ENCODE measurements around the gene JPH2. TPM values are rescaled to one million over a fixed set of nuclear protein-coding genes. Genes with fewer than 3 reads are reported as not detected.
"Not testable (repeated sequence)": the region's sequence is repeated elsewhere in the genome, so short reads cannot be mapped to it uniquely, and the experiment has no call there.

JPH2 gene
- total and polyA plus RNA-seq, 4 donors = 0.09 to 1.3 (median 0.17) TPM; not detected in 1

GRCh38 chr20:44233436-44234016 lies 46.5 kb upstream of the JPH2 start:
- TF ChIP-seq SP1 (IDR thresholded peaks at IDR 0.05) (no peak), ATF3 (IDR thresholded peaks at IDR 0.05) (no peak), RAD21 (IDR thresholded peaks at IDR 0.05) (no peak), ZBTB33 (IDR thresholded peaks at IDR 0.05) (no peak), FOXA2 (IDR thresholded peaks at IDR 0.05) (no peak), GABPA (IDR thresholded peaks at IDR 0.05 in 1 of 2, conservative IDR thresholded peaks at IDR 0.05 in 1 of 2) (no peak), YY1 (IDR thresholded peaks at IDR 0.05) (no peak), FOXA1 (IDR thresholded peaks at IDR 0.05) (no peak), CTCF (IDR thresholded peaks at IDR 0.05; ENCODE audit: low read depth, low read length, missing input control) (no peak)
- 94% methylated on average over 6 of the region's 6 CpGs for WGBS
- H3K4me3 ChIP-seq (ENCODE audit: low read depth in 1 of 3, low read length in 3 of 3) = no peak overlapping the region
- no peaks in the 10 kb centered on the region for H3K27me3 ChIP-seq (ENCODE audit: control insufficient read depth in 4 of 4, insufficient read depth in 4 of 4, low read length in 3 of 4)
- H3K4me1 ChIP-seq (ENCODE audit: control insufficient read depth in 4 of 4, insufficient read depth in 4 of 4, low read length in 3 of 4) = no peaks in the 10 kb centered on the region
- no peak overlapping the region for H3K9ac ChIP-seq (ENCODE audit: low read depth in 1 of 2, low read length in 2 of 2)
- no peak overlapping the region for H3K27ac ChIP-seq (ENCODE audit: low read depth in 1 of 2, low read length in 2 of 2)
- H3K36me3 ChIP-seq (ENCODE audit: control insufficient read depth in 4 of 4, insufficient read depth in 3 of 4, low read depth in 1 of 4, low read length in 3 of 4) = no peaks in the 10 kb centered on the region
- H3K9me3 ChIP-seq (ENCODE audit: control insufficient read depth in 4 of 4, low read length in 3 of 4) = no peaks in the 10 kb centered on the region
- DNase-seq (ENCODE audit: low spot score) = no peak

GRCh38 chr20:44232469-44232856 lies 45.5 kb upstream of the JPH2 start:
- not testable (repeated sequence) for H3K9me3 ChIP-seq (ENCODE audit: control insufficient read depth in 4 of 4, low read length in 3 of 4); DNase-seq (ENCODE audit: low spot score); H3K27me3 ChIP-seq (ENCODE audit: control insufficient read depth in 4 of 4, insufficient read depth in 4 of 4, low read length in 3 of 4); H3K4me3 ChIP-seq (ENCODE audit: low read depth in 1 of 3, low read length in 3 of 3); H3K27ac ChIP-seq (ENCODE audit: low read depth in 1 of 2, low read length in 2 of 2); H3K4me1 ChIP-seq (ENCODE audit: control insufficient read depth in 4 of 4, insufficient read depth in 4 of 4, low read length in 3 of 4); H3K9ac ChIP-seq (ENCODE audit: low read depth in 1 of 2, low read length in 2 of 2); H3K36me3 ChIP-seq (ENCODE audit: control insufficient read depth in 4 of 4, insufficient read depth in 3 of 4, low read depth in 1 of 4, low read length in 3 of 4)
- WGBS = 97% methylated on average over 4 of the region's 4 CpGs

GRCh38 chr20:44231713-44232468 lies 44.9 kb upstream of the JPH2 start:
- H3K36me3 ChIP-seq (ENCODE audit: control insufficient read depth in 4 of 4, insufficient read depth in 3 of 4, low read depth in 1 of 4, low read length in 3 of 4) = no peaks in the 10 kb centered on the region
- H3K9me3 ChIP-seq (ENCODE audit: control insufficient read depth in 4 of 4, low read length in 3 of 4) = no peaks in the 10 kb centered on the region
- no peak overlapping the region for H3K4me3 ChIP-seq (ENCODE audit: low read depth in 1 of 3, low read length in 3 of 3)
- no peak overlapping the region for H3K27ac ChIP-seq (ENCODE audit: low read depth in 1 of 2, low read length in 2 of 2)
- 86% methylated on average over 10 of the region's 10 CpGs for WGBS
- DNase-seq (ENCODE audit: low spot score) = no peak
- no peaks in the 10 kb centered on the region for H3K27me3 ChIP-seq (ENCODE audit: control insufficient read depth in 4 of 4, insufficient read depth in 4 of 4, low read length in 3 of 4)
- no peaks in the 10 kb centered on the region for H3K4me1 ChIP-seq (ENCODE audit: control insufficient read depth in 4 of 4, insufficient read depth in 4 of 4, low read length in 3 of 4)
- TF ChIP-seq GABPA (IDR thresholded peaks at IDR 0.05 in 1 of 2, conservative IDR thresholded peaks at IDR 0.05 in 1 of 2) = no peak
- no peak for TF ChIP-seq RAD21 (IDR thresholded peaks at IDR 0.05)
- TF ChIP-seq FOXA2 (IDR thresholded peaks at IDR 0.05) = no peak
- no peak for TF ChIP-seq NR2F2 (IDR thresholded peaks at IDR 0.05)
- TF ChIP-seq ATF3 (IDR thresholded peaks at IDR 0.05) = no peak
- TF ChIP-seq MAX (IDR thresholded peaks at IDR 0.05) = no peak
- TF ChIP-seq CTCF (IDR thresholded peaks at IDR 0.05; ENCODE audit: low read depth, low read length, missing input control) = no peak
- H3K9ac ChIP-seq (ENCODE audit: low read depth in 1 of 2, low read length in 2 of 2) = no peak overlapping the region
